Gastroesophageal sphincter (tissue), 4 donors: ENCODE results near the gene PHACTR1. TPM values are rescaled to one million over a fixed set of nuclear protein-coding genes. Genes with fewer than 3 reads are reported as not detected.

Experiments used
- ATAC-seq: fragments of 150-250 bp; one replicate; pipeline ENCODE4 v1.9.1; 2016; ENCODE audit warnings: mild to moderate bottlenecking, moderate library complexity
- H3K27ac ChIP-seq, 4 donors: fragments of 200-600 bp; sonication (generic) in 3 of 4; 1 replicate in 3 of 4; 2 replicates in 1 of 4; pipeline ENCODE4 v1.5.1; 2016 to 2019
- H3K27me3 ChIP-seq: fragments of 200-600 bp; sonication (generic); one replicate; pipeline ENCODE4 v1.5.1; 2019
- H3K36me3 ChIP-seq, 2 donors: fragments of 200-600 bp; sonication (generic); one replicate each; pipeline ENCODE4 v1.5.1; 2019; ENCODE audit warnings: control low read depth in 1 of 2
- H3K4me1 ChIP-seq, 3 donors: fragments of 200-600 bp; sonication (generic); 1 replicate in 2 of 3; 2 replicates in 1 of 3; pipeline ENCODE4 v1.5.1; 2016 to 2019; ENCODE audit warnings: control low read depth in 2 of 3
- H3K4me3 ChIP-seq, 2 donors: fragments of 200-600 bp; sonication (generic); one replicate each; pipeline ENCODE4 v1.5.1; 2019; ENCODE audit warnings: mild to moderate bottlenecking in 1 of 2, moderate library complexity in 1 of 2
- H3K9me3 ChIP-seq, 3 donors: fragments of 200-600 bp; sonication (generic); one replicate each; pipeline ENCODE4 v1.5.1; 2017 to 2019; ENCODE audit warnings: control low read depth in 2 of 3
- CTCF ChIP-seq, 4 experiments: fragments of 200-600 bp in 2 of 4; fragments of 450-650 bp in 2 of 4; sonication (generic) in 1 of 4; IDR thresholded peaks; one replicate each; pipeline ENCODE4 v1.5.1; 2017 to 2019; ENCODE audit warnings: antibody characterized with exemption in 4 of 4, mild to moderate bottlenecking in 2 of 4, moderate library complexity in 2 of 4
- EP300 ChIP-seq: sonication (generic); formaldehyde crosslinking; IDR thresholded peaks from one replicate; pipeline ENCODE4 v1.6.1; 2017; ENCODE audit warnings: antibody characterized with exemption, mild to moderate bottlenecking
- POLR2A ChIP-seq, 2 donors: fragments of 450-650 bp; IDR thresholded peaks; one replicate each; pipeline ENCODE4 v1.6.1; 2017; ENCODE audit warnings: antibody characterized with exemption in 2 of 2, mild to moderate bottlenecking in 2 of 2, moderate library complexity in 1 of 2
- POLR2AphosphoS5 ChIP-seq: sonication (generic); formaldehyde crosslinking; IDR thresholded peaks from one replicate; pipeline ENCODE4 v1.6.1; 2017; ENCODE audit warnings: antibody characterized with exemption
- WGBS, 2 donors: methylation state at CpG; one replicate each; pipeline ENCODE4 v1.1.5; 2018; ENCODE audit warnings: low coverage in 1 of 2; 5-methylcytosine and 5-hydroxymethylcytosine counted together
- total RNA-seq, 4 donors: library from RNA; depleted of rRNA; stranded (reverse); fragments of >200 nt; gene quantifications; one replicate each; pipeline ENCODE4 v1.1.0, GENCODE V29; 2016

Gene PHACTR1
- total RNA-seq, 4 donors from 2014 or later: 0.20 to 27.3 (median 2.2) TPM

- H3K27me3 ChIP-seq: no peaks in the 10 kb centered on the region
- H3K9me3 ChIP-seq: peaks cover 0 to 5% (median 0%) of the 10 kb centered on the region in 3 donors
- H3K4me1 ChIP-seq: no peaks in the 10 kb centered on the region
- ATAC-seq: no peak
- no peak overlapping the region for H3K4me3 ChIP-seq
- H3K36me3 ChIP-seq: peaks cover 0 to 28% of the 10 kb centered on the region in 2 donors
- 88 to 93% methylated on average over 3 to 7 of the region's 9 CpGs for whole genome bisulfite sequencing, 2 donors
- TF ChIP-seq POLR2AphosphoS5 (no peak), EP300 (no peak), POLR2A (IDR thresholded peaks at IDR 0.05) (no peak), CTCF (IDR thresholded peaks at IDR 0.05) (no peak)
- H3K27ac ChIP-seq: no peak overlapping the region
Measured at GRCh38 chr6:13281686-13282085, 565.1 kb downstream of the PHACTR1 start.

DNA sequence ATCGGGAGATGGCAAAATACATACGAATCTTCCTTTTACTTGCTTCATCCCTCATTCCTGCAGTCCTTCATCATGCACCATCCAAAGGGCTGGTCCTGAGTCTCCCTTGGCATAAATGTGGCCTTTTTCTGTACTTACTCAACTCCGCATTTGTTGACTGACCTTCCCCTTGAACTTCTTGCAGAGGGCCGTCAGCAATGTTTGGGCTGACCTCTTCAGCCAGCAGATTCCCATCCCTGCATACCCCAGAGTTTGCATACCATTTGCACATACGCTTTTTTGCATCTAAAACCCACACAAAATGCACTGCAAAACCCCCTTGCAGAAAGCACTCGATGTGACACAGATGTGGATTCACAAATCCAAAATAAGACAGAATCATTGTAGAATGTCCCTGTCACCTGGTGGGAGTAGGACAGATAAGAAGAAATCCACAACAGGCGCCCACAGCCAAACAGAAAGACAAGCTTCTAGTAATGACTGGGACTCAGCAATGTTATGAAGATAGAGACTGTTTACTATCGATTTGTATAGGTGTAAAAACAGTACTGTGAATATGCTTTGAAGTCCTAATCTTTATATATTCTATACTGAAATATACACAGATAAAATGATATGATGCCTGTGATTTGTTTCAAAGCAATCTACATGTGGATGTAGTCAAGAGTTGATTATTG, 566.0 kb downstream of the PHACTR1 start:
- Histone ChIP-seq H3K9me3 (peaks cover 0 to 14% (median 0%) of the 10 kb centered on the region in 3 donors), H3K4me3 (no peak overlapping the region), H3K4me1 (no peaks in the 10 kb centered on the region), H3K27ac (no peak overlapping the region), H3K36me3 (peaks cover 0 to 36% of the 10 kb centered on the region in 2 donors), H3K27me3 (no peaks in the 10 kb centered on the region)
- 79 to 84% methylated on average over 8 of the region's 8 CpGs for WGBS, 2 donors
- no peak for ATAC-seq
- TF ChIP-seq POLR2AphosphoS5 (no peak), CTCF (IDR thresholded peaks at IDR 0.05) (no peak), EP300 (no peak), POLR2A (IDR thresholded peaks at IDR 0.05) (no peak)

DNA sequence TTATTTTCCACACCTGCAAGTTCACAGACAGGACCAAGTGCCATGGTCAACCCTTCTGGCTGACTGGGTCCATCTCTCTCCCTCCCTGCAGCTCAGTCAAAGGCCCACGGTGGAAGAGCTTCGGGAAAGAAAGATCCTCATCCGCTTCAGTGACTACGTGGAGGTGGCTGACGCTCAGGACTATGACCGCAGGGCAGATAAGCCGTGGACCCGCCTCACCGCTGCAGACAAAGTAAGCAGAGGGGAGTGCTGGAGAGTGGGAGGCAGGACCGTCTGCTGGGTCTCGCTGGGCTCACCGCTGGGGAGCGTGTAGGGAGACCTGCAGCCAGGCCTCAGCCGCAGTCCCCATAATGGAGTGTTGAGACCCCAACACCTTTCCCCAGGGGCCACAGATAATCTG, 566.8 kb downstream of the PHACTR1 start:
- WGBS, 2 donors: 93 to 100% methylated on average over 3 to 9 of the region's 14 CpGs
- Histone ChIP-seq H3K9me3 (peaks cover 0 to 18% (median 0%) of the 10 kb centered on the region in 3 donors), H3K4me1 (no peaks in the 10 kb centered on the region), H3K27me3 (no peaks in the 10 kb centered on the region), H3K36me3 (peaks cover 0 to 34% of the 10 kb centered on the region in 2 donors), H3K27ac (no peak overlapping the region), H3K4me3 (no peak overlapping the region)
- TF ChIP-seq POLR2A (IDR thresholded peaks at IDR 0.05) (no peak), EP300 (no peak), CTCF (IDR thresholded peaks at IDR 0.05) (no peak), POLR2AphosphoS5 (no peak)
- no peak for ATAC-seq

- H3K4me1 ChIP-seq: no peaks in the 10 kb centered on the region
- no peak for TF ChIP-seq POLR2AphosphoS5
- no peak for TF ChIP-seq CTCF (IDR thresholded peaks at IDR 0.05)
- TF ChIP-seq POLR2A (IDR thresholded peaks at IDR 0.05): no peak
- no peak for TF ChIP-seq EP300
- no peak overlapping the region for H3K27ac ChIP-seq
- peaks cover 0 to 42% of the 10 kb centered on the region in 2 donors for H3K36me3 ChIP-seq
- peaks cover 0 to 18% (median 0%) of the 10 kb centered on the region in 3 donors for H3K9me3 ChIP-seq
- 88% methylated on average over 1 of the region's 6 CpGs; no CpG with 5 or more reads in 1 of the 2 donors for WGBS, 2 donors
- no peak overlapping the region for H3K4me3 ChIP-seq
- no peak for ATAC-seq
- no peaks in the 10 kb centered on the region for H3K27me3 ChIP-seq
Measured at GRCh38 chr6:13284646-13285045, 568.1 kb downstream of the PHACTR1 start.

DNA sequence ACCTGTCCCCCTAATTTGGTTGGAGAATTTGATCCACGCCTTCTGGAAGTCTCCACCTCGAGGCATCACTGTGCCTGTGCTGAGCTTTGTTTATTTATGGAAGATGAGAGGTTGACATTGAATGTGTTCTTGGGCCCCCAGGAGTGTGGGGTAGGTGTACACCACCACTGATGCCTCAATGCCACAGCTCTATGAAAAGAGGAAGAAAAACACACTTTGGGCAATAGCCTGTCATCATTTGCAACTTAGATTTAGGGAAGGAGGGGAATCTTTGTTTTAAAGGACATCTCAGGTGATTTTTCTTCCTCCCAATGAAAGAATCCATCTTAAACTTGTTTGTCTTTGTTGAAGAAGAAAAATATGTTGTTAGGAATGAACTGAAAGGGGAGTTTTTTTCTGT, 569.1 kb downstream of the PHACTR1 start:
- Histone ChIP-seq H3K27me3 (no peaks in the 10 kb centered on the region), H3K9me3 (peaks cover 0 to 18% (median 0%) of the 10 kb centered on the region in 3 donors), H3K4me3 (no peak overlapping the region), H3K4me1 (no peaks in the 10 kb centered on the region), H3K36me3 (peaks cover 0 to 42% of the 10 kb centered on the region in 2 donors), H3K27ac (no peak overlapping the region)
- TF ChIP-seq POLR2AphosphoS5: no peak
- no peak for TF ChIP-seq EP300
- no peak for TF ChIP-seq CTCF (IDR thresholded peaks at IDR 0.05)
- TF ChIP-seq POLR2A (IDR thresholded peaks at IDR 0.05): no peak
- 76% methylated on average over 2 of the region's 2 CpGs; no CpG with 5 or more reads in 1 of the 2 donors for WGBS, 2 donors
- no peak for ATAC-seq
